Stomach smooth muscle (tissue), 2 donors: Measurements from ENCODE around the gene SUMO2.
"Not testable (repeated sequence)": the region's sequence is repeated elsewhere in the genome, so short reads cannot be mapped to it uniquely, and the experiment has no call there.

Experiments
- H3K27ac ChIP-seq: one replicate; pipeline ENCODE4 v1.7.0; 2013; ENCODE audit warnings: mild to moderate bottlenecking, low read length, inconsistent platforms
- H3K27me3 ChIP-seq, 2 donors: one replicate each; pipeline ENCODE4 v1.7.0; 2013; ENCODE audit warnings: low read length in 2 of 2; ENCODE audit not compliant: insufficient read depth in 2 of 2, control insufficient read depth in 1 of 2
- H3K36me3 ChIP-seq, 2 donors: one replicate each; pipeline ENCODE4 v1.7.0; 2013; ENCODE audit warnings: low read length in 2 of 2; ENCODE audit not compliant: control insufficient read depth in 2 of 2, insufficient read depth in 2 of 2
- H3K4me1 ChIP-seq: one replicate; pipeline ENCODE4 v1.7.0; 2013; ENCODE audit warnings: low read length; ENCODE audit not compliant: control insufficient read depth, insufficient read depth
- H3K4me3 ChIP-seq, 2 donors: one replicate each; pipeline ENCODE4 v1.7.0; 2013; ENCODE audit warnings: low read length in 2 of 2
- H3K9ac ChIP-seq, 2 donors: one replicate each; pipeline ENCODE4 v1.7.0; 2013; ENCODE audit warnings: low read length in 2 of 2, mild to moderate bottlenecking in 1 of 2
- H3K9me3 ChIP-seq, 2 donors: one replicate each; pipeline ENCODE4 v1.7.0; 2013; ENCODE audit warnings: low read length in 2 of 2; ENCODE audit not compliant: control insufficient read depth in 2 of 2
- donor health status: healthy.
- donor health status: Pancreatic carcinoma.

SUMO2 gene

DNA sequence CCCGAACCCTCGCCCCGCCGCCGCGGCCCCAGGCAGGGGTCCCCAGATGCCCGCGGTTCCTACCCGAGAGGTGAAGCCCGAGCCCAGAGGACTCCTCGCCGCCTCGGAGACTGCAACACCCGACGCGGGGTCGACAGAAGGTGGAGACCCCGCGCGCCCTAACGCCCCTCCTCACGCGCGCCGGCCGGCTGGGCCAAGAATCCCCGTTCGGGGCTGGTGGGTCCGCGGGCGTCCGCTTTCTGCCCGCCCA lies 515 bp downstream of the SUMO2 start:
- Histone ChIP-seq H3K27ac (peak overlapping the region; percentile 94), H3K4me3 (peak overlapping the region; percentile 90), H3K4me1 (peaks cover 17% of the 10 kb centered on the region)

DNA sequence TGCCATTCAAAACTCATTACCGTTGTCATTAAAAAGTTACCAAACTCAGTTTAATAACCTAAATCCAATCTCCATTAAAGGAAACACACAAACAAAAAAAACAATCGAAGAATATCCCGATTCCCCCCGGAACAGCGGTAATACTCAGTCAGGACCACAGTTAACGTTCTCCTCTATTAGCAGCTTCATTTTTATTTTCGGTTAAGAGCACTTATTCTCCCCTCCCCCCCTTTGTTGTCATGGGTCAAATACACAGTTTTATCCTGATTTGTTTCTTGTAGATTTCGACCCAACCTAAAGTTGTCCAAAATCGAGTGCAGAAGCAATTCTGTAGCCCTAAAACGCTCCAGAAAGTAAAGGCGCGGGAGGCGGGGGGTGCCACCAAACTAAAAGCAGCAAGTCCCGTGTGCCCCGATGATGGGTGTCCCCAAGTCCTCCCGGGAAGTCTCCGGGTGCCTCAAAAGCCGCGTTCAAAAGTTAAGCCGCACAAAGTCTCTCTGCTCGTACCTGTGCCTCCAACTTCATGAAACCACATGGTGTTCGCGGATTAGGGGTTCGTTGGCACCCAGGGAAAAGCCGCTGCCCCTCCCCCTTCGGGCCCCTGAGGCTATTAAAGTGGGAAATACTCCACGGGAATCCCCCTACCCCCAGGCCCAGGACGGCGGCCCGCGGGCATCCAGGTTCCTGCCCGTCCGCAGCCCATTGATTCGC lies 996 bp downstream of the SUMO2 start:
- peaks cover 2 to 3% of the 10 kb centered on the region in 2 donors for H3K36me3 ChIP-seq
- no peaks in the 10 kb centered on the region for H3K27me3 ChIP-seq
- H3K27ac ChIP-seq: peak overlapping the region; percentile 94
- H3K4me3 ChIP-seq: peak overlapping the region; percentile 90
- peak overlapping the region; percentile 86 to 93 for H3K9ac ChIP-seq
- peaks cover 17% of the 10 kb centered on the region for H3K4me1 ChIP-seq
- H3K9me3 ChIP-seq: no peaks in the 10 kb centered on the region

More for the DNA sequence above, 515 bp downstream of the SUMO2 start:
- Histone ChIP-seq H3K9ac (peak overlapping the region; percentile 86 to 93), H3K36me3 (peaks cover 2 to 3% of the 10 kb centered on the region in 2 donors), H3K27me3 (no peaks in the 10 kb centered on the region), H3K9me3 (no peaks in the 10 kb centered on the region)

DNA sequence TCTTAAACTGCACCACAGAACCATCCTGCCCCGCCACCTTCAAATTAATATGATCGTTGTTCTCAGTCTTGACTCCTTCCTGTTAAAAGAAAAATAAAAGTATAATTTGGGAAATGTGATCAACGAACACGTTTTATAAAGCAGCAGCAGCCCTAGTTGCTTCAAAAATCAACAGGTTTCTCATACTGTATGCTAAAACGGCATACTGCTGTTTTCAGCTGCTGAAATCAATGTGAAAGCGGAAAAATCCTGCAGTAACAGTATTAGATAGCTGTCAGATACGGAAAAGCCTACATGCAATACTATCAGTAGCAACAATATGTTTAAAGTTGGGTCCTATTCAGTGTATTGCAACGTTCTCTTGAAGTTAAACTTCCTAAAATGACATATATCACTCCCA lies 1.6 kb downstream of the SUMO2 start:
- Histone ChIP-seq H3K27ac (no peak overlapping the region), H3K4me1 (peaks cover 17% of the 10 kb centered on the region), H3K36me3 (peaks cover 2 to 3% of the 10 kb centered on the region in 2 donors), H3K9ac (peak overlapping the region in 1 of 2 donors; percentile 93), H3K9me3 (no peaks in the 10 kb centered on the region), H3K4me3 (peak overlapping the region; percentile 90), H3K27me3 (no peaks in the 10 kb centered on the region)

DNA sequence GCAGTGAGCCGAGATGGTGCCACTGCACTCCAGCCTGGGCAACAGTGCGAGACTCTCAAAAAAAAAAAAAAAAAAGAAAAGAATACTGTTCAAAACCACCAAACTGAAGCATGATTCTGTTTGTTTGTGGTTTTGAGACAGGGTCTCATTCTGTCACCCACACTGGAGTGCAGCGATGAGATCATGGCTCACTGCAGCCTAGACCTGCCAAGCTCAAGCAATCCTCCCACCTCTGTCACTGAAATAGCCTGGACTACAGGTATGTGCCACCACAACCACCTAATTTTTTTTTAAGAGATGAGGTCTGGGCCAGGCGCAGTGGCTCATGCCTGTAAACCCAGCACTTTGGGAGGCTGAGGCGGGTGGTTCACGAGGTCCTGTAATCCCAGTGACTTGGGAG lies 4.3 kb downstream of the SUMO2 start:
- Histone ChIP-seq H3K9ac (no peak overlapping the region), H3K4me3 (no peak overlapping the region), H3K27ac (no peak overlapping the region), H3K9me3 (no peaks in the 10 kb centered on the region), H3K36me3 (peaks cover 17 to 20% of the 10 kb centered on the region in 2 donors), H3K27me3 (no peaks in the 10 kb centered on the region), H3K4me1 (peaks cover 22% of the 10 kb centered on the region)

DNA sequence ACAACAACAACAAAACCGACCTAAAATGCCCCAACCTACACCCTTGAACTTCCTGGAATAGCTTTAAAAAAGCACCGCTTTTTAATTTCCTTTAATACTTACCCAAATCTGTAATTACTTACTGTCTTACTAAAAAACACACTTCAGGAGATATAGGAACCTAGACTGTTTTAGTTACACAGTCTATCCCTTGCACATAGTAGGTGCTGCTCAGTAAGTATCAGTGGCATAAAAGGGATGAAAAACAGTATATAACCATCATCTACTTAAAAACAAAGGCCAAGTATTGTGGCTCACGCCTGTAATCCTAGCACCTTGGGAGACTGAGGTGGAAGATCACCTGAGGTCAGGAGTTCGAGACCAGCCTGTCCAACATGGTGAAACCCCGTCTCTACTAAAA lies 6.1 kb downstream of the SUMO2 start:
- H3K27ac ChIP-seq: no peak overlapping the region
- H3K27me3 ChIP-seq: no peaks in the 10 kb centered on the region
- H3K4me3 ChIP-seq: no peak overlapping the region
- peaks cover 21 to 25% of the 10 kb centered on the region in 2 donors for H3K36me3 ChIP-seq
- H3K9ac ChIP-seq: no peak overlapping the region
- no peaks in the 10 kb centered on the region for H3K9me3 ChIP-seq
- H3K4me1 ChIP-seq: peaks cover 22% of the 10 kb centered on the region

DNA sequence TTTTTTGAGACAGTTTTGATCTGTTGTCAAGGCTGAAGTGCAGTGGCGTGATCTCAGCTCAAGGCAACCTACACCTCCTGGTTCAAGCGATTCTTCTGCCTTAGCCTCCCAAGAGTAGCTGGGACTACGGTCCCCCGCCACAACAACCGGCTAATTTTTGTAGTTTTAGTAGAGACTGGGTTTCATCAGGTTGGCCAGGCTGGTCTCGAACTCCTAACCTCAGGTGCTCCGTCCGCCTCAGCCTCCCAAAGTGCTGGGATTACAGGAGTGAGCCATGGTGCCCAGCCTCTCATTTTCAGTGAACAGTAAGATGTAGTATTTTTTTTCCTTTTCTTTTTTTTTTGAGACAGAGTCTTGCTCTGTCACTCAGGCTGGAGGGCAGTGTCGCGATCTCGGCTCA lies 7.8 kb downstream of the SUMO2 start:
- H3K27me3 ChIP-seq: no peaks in the 10 kb centered on the region
- H3K36me3 ChIP-seq: peaks cover 21 to 25% of the 10 kb centered on the region in 2 donors
- peaks cover 15% of the 10 kb centered on the region for H3K4me1 ChIP-seq
- no peak overlapping the region for H3K27ac ChIP-seq
- no peak overlapping the region for H3K9ac ChIP-seq
- no peaks in the 10 kb centered on the region for H3K9me3 ChIP-seq
- H3K4me3 ChIP-seq: no peak overlapping the region

DNA sequence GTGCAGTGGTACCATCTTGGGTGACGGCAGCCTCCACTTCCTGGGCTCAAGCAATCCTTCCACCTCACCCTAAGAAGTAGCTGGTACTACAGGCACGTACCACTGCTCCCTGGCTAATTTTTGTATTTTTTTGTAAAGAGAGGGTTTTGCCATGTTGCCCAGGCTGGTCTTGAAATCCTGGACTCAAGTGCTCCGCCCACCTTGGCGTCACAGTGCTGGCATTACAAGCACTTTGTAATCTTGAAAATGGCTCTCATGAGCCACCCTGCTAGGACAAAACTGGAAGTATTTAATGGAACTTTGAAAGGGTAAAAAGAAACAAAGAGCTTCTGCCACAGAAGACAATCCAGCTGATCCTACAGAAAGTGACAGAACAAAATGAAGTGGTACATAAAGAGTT lies 9.2 kb downstream of the SUMO2 start:
- H3K36me3 ChIP-seq: peaks cover 18 to 24% of the 10 kb centered on the region in 2 donors
- no peaks in the 10 kb centered on the region for H3K9me3 ChIP-seq
- no peak overlapping the region for H3K4me3 ChIP-seq
- H3K27me3 ChIP-seq: no peaks in the 10 kb centered on the region
- no peak overlapping the region for H3K27ac ChIP-seq
- peaks cover 9% of the 10 kb centered on the region for H3K4me1 ChIP-seq
- no peak overlapping the region for H3K9ac ChIP-seq

DNA sequence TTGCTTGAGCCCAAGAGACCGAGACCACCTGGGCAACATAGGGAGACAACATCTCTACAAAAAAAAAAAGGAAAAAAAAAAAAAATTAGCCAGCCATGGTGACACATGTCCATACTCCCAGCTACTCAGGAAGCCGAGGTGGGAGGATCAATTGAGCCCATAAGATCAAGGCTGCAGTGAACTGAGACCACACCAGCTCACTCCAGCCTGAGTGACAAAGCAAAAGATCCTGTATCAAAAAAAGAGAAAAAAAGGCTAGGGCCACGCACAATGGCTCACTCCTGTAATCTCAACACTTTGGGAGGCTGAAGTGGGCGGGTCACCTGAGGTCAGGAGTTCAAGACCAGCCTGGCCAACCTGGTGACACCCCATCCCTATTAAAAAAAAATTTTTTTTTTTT lies 13.8 kb downstream of the SUMO2 start:
- no peaks in the 10 kb centered on the region for H3K27me3 ChIP-seq
- no peak overlapping the region for H3K4me3 ChIP-seq
- H3K27ac ChIP-seq: no peak overlapping the region
- peaks cover 9 to 19% of the 10 kb centered on the region in 2 donors for H3K36me3 ChIP-seq
- no peaks in the 10 kb centered on the region for H3K9me3 ChIP-seq
- peaks cover 9% of the 10 kb centered on the region for H3K4me1 ChIP-seq
- H3K9ac ChIP-seq: no peak overlapping the region

DNA sequence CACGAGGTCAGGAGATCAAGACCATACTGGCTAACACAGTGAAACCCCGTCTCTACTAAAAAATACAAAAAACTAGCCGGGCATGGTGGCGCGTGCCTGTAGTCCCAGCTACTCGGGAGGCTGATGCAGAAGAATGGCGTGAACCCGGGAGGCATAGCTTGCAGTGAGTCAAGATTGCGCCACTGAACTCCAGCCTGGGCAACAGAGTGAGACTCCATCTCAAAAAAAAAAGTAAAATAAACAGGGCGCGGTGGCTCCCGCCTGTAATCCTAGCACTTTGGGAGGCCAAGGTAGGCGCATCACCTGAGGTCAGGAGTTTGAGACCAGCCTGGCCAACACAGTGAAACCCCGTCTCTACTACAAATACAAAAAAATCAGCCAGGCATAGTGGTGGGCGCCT lies 18.2 kb downstream of the SUMO2 start:
- H3K9me3 ChIP-seq, H3K27ac ChIP-seq, H3K9ac ChIP-seq, H3K27me3 ChIP-seq, H3K4me1 ChIP-seq, H3K4me3 ChIP-seq: not testable (repeated sequence)
- peaks cover 0 to 11% of the 10 kb centered on the region in 2 donors for H3K36me3 ChIP-seq

DNA sequence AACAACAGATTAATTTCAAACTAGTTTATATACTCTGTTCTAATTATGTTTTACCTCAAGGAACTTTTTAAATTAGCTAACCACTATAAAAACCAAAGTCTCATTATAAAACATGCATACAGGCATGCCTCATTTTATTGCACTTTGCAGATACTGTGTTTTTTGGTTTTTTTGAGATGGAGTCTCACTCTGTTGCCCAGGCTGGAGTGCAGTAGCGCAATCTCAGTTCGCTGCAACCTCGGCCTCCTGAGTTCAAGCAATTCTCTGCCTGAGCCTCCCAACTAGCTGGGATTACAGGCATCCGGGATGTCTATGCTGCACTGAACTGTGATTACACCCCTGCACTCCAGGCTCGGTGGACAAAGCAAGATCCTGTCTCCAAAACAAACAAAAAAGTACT lies 19.7 kb downstream of the SUMO2 start:
- no peak overlapping the region for H3K4me3 ChIP-seq
- H3K36me3 ChIP-seq: peaks cover 0 to 11% of the 10 kb centered on the region in 2 donors
- no peak overlapping the region for H3K27ac ChIP-seq
- H3K4me1 ChIP-seq: no peaks in the 10 kb centered on the region
- no peaks in the 10 kb centered on the region for H3K9me3 ChIP-seq
- no peak overlapping the region for H3K9ac ChIP-seq
- no peaks in the 10 kb centered on the region for H3K27me3 ChIP-seq

DNA sequence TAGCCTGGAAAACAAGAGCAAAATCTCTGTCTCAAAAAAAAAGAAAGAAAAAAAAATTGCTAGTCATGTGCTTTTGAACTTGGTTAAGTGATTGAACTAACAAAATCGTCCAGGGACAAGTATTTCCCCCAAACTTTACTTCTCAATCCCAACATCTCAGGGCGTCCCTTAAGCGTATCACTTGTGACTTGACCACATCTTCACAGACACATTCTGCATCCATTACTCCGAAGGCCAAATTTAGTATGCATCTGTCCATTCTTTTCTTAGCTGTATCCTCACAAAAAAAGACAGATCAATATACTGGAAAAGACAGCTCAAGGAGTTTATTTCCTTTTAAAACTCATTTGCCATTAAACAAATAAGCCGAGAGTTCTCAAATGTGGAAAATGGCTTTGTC lies 22.5 kb downstream of the SUMO2 start:
- H3K9me3 ChIP-seq: no peaks in the 10 kb centered on the region
- peaks cover 0 to 2% of the 10 kb centered on the region in 2 donors for H3K36me3 ChIP-seq
- no peaks in the 10 kb centered on the region for H3K4me1 ChIP-seq
- H3K4me3 ChIP-seq: no peak overlapping the region
- no peaks in the 10 kb centered on the region for H3K27me3 ChIP-seq
- H3K9ac ChIP-seq: no peak overlapping the region
- no peak overlapping the region for H3K27ac ChIP-seq
